ENCODE results near the gene OTUB2. TPM values are rescaled to one million over a fixed set of nuclear protein-coding genes. Genes with fewer than 3 reads are reported as not detected.

OTUB2 gene
- total RNA-seq, 4 donors from 2014 or later = 0.47 to 1.7 (median 0.96) TPM

- DNase-seq (ENCODE audit: low spot score) (no peak), ATAC-seq (ENCODE audit: low FRiP score) (no peak)
- no peak for TF ChIP-seq CTCF (IDR thresholded peaks at IDR 0.05)
Observed at GRCh38 chr14:94047581-94047980, 21.4 kb downstream of the OTUB2 start.

GRCh38 chr14:94048691-94049624, 22.8 kb downstream of the OTUB2 start:
- no peak for DNase-seq (ENCODE audit: low spot score)
- no peak for ATAC-seq (ENCODE audit: low FRiP score)
- no peak for TF ChIP-seq CTCF (IDR thresholded peaks at IDR 0.05)

- DNase-seq (ENCODE audit: low spot score) (no peak), ATAC-seq (ENCODE audit: low FRiP score) (no peak)
- no peak for TF ChIP-seq CTCF (IDR thresholded peaks at IDR 0.05)
Observed at GRCh38 chr14:94049625-94050023, 23.5 kb downstream of the OTUB2 start.

DNA sequence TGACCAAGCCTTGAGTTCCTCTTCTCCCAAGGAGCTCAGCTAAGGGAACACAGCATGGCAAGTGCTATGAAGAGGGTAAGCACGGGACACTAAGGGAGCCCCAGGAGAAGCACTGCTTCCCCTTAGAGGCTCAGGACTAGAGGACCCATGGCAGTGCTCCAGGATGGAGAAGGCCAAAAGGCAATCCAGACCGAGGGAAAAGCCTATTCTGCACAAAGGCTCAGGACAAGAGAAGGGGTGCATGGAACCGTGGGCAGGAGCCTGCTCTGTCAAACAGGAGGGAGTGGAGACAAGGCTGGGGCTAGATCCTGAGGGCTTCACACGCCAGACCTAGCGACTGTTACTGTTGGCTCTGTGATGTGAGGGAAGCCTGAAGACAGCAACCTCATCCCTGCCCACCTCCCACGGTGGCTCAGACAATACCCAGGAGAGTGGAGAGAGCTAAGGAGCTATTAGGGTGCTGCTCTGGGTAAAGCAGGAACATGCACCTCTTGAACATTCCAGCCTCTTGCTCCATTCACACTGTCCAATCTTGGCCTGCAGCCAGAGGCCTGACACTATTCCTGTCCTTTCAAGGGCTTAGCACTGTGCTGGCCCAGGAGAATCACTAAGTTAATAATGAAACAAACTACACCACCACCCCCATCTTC, 24.2 kb downstream of the OTUB2 start:
- TF ChIP-seq CTCF (IDR thresholded peaks at IDR 0.05) = no peak
- no peak for DNase-seq (ENCODE audit: low spot score)
- ATAC-seq (ENCODE audit: low FRiP score) = no peak

DNA sequence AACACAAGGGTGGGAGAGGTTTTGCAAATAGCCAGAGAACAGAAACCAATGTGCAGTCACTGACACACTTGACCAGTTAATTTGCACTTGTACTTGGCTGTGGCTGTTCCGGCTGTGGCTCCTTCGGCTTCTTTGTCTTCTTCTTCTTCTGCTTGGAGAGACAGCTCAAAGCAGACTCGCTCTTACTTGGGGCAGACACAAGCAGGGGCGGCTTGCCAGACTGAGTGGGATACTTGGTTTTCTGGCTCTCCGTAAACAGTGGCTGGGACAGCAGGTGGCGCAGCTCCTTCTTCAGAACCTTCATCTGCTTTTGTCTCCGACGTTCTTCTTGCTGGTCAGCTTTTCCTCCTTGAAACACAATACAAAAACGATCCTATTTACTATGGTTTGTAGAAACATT, 25.0 kb downstream of the OTUB2 start:
- DNase-seq (ENCODE audit: low spot score) (no peak), ATAC-seq (ENCODE audit: low FRiP score) (no peak)
- TF ChIP-seq CTCF (IDR thresholded peaks at IDR 0.05) = no peak

DNA sequence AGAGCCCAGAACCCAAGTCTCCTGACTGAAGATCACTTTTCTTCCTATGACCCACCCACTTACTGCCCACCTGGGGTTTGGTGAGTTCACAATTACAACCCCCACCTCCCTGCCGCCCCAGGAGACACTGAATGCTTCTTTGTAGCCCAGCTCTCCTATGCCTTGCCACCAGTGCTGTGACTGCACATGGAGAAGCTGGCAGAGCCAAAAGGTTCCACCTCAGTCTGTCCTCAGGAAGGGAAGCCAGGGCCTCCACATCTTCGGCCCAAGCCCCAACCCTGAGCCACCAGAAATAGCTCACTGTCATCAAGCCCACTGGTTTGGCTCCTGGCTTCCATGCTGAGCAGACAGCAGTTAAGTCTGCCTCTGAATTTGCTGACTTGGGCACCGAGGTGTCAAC, 25.6 kb downstream of the OTUB2 start:
- ATAC-seq (ENCODE audit: low FRiP score) = no peak
- TF ChIP-seq CTCF (IDR thresholded peaks at IDR 0.05) = no peak
- no peak for DNase-seq (ENCODE audit: low spot score)

Measured in omental fat pad (tissue), 4 donors.